SW 1271 (cell line): ENCODE results near the gene SH3PXD2A.

Experiments
- DNase-seq, 2 experiments: peaks; one replicate each; lab custom pipeline; 2025; lab: John Stamatoyannopoulos, UW

SH3PXD2A gene

DNA sequence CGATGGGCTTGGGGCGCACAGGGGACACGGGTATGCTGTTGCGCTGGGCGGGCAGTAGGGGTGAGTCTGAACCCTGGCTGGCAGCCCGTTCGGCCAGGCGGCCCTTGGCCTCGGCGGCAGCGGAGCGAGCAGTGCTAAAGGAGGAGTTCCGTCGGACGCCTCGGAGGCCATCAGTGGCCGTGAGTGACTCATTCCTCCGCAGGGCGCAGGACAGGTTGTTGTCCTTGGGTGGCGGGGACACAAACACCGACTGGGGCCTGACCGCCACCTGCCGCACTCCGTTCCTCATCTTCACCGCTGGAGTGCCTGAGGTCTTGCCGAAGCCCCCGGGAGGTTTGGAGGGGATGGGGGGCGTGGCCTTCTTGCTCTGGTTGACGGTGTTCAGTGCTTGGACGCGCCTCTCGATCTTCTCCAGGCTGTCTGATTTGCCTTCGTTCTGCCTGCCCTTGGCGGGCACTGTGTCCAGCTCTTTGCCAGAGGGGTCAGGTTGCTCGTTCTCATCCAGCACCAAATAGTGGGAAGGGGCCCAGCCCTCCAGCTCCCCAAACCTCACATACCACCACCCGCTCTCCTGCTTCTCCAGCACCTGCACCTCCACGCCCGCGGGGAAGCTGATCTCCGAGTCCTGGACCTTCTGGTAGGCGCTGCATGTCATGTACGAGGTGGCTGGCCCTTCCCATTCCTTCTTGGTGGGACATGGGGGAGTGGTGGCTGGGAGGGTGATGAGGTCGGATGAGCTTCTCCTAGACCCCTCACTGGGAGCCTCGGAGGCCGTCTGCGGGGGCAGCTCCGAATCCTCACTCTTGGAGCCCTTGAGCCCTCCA is 253.1 kb downstream of the SH3PXD2A start:
- no peak for DNase-seq

- DNase-seq = no peak
Measured at GRCh38 chr10:103600956-103601569, 254.3 kb downstream of the SH3PXD2A start.

DNA sequence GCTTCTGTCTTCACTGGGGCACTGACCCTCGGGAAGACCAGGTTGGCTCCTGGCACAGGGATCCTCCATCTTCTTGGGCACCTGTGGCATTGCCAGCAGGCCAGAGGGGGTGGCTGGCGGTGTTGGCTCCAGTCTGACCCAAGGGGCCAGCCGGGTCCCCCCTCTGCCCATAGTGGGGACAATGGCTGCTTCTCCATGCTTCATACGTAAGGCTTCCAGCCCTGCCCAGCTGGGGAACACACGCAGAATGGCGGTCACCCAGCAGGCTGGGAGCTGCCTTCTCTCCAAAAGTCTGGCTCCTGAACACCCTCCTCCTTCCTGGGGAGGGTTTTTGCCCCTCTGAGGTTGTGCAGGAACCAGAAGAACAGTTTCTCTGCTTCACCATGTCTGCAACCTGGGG is 255.1 kb downstream of the SH3PXD2A start:
- no peak for DNase-seq

GRCh38 chr10:103599907-103600306 is 255.5 kb downstream of the SH3PXD2A start:
- DNase-seq = no peak

GRCh38 chr10:103599211-103599610 is 256.2 kb downstream of the SH3PXD2A start:
- DNase-seq = no peak

- peak; percentile 23 to 44 for DNase-seq
Measured at GRCh38 chr10:103598654-103599115, 256.7 kb downstream of the SH3PXD2A start.

DNA sequence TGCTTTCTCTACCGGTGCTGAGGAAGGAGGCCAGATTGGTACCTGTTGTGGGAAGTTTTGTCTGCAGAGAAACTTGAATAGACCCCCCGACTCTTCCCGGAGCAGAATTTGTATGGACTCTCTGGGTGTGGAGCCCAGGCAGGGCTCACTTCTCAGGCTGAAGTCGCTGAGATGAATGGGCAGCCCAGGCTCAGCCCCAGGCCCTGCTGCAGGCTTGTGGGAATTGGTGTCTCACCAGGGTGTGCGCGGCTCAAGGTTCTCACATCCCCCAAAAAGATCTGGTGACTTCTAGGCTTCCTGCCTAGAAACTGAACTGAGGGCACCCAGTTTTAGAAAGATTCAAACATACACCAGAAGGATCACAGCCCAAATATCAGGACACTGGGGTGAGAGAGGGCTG is 258.4 kb downstream of the SH3PXD2A start:
- no peak for DNase-seq

DNA sequence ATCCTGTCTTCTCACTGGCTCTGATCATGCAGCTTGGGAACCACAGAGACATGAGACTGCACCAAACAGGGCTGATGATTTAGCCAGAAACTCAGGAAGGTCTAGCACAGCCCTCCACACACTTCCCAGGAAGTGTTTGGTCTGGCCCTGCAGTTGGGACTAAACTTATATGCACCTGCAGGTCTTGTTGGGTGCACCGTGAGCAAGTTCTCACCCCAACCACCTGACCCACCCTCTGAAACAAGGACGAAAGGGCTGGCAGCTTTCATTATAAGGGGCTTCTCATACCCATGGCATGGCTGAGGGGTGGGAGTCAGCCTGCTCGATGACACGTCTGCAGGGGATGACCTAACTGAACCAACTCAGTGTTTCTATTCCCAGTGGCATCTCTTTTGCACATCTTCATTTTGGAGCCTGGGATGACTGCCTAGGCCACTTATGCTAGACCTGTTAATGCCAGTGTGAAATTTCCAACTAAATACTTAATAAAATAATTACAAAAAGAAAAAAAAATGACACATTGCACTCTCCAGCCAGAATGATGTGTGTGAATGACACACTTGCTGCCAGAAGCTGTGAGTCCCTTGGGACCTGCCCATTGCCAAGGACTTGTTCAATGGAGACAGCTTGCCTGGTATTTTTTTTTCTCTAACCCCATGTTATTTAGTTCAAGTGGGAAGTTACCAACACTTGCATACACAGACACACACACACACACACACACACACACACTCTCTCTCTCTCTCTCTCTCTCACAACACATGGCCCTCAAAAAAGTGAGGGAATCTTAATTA is 259.2 kb downstream of the SH3PXD2A start:
- no peak for DNase-seq

DNA sequence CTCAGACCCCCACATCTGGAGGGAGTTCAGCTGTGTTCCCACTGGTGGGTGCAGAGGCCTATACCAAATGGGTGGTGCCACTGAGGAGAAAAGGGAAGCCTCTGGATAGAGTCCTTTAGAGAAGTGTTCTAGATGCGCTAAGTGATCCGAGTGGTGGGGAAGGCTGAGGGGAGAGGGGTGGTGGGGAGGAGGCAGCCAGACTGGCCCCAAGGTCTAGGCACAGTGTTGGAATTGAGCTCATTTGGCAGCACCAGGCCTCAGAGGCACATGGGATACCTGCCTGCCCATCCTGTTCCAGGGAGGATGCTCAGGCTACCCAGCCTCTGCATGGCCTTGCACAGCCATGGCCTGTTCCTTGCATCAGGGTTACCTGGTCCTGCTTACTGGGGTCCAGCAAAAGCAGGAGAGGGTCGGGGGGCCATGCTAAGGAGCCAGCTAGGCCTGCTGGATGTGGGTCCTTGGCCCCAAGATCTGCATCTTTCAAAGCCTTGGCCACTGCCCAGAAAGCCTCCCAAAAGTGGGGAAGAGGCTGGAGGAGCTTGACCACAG is 262.3 kb downstream of the SH3PXD2A start:
- no peak for DNase-seq

DNA sequence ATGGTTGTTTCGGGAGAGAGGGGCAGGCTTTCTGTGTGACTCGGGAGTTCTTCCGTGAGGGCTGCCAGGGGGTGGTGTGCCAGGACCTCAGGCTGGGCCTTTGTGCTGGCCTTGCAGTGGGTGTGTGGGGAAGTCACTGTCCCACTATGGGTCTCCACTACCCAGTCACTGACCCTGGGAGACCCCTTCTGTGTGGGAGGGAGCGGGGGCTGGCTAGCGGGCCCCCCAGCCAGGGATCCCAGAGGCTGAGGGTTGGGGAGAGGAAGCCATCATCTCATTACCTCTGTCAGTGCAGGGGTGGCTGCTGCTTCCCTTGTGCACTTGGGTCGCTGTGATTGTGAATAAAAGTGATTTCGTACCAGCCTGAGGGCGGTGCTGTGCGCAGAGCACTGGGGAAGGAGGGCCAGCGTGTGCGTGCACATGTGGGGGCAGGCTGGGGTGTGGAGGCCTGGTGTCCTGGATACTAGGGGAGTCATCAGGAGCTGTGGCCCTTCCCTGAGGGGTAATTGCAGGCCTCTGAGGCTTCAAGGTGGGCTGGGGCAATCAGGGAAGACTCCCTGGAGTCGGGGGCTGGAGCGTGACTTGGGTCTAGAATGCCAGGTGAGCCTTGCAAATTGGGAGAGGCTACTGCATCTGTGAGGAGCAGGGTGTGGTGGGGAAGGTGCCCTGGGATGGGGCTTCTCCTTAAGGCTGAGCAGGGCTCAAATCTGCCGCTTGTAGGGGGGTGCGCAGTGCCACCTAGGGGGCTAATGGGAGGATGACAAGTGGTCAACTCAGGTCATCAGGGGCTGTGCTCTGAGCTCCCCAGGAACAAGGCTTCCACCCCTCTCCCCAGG is 263.0 kb downstream of the SH3PXD2A start:
- DNase-seq = peak in 1 of 2 experiments; percentile 23

DNA sequence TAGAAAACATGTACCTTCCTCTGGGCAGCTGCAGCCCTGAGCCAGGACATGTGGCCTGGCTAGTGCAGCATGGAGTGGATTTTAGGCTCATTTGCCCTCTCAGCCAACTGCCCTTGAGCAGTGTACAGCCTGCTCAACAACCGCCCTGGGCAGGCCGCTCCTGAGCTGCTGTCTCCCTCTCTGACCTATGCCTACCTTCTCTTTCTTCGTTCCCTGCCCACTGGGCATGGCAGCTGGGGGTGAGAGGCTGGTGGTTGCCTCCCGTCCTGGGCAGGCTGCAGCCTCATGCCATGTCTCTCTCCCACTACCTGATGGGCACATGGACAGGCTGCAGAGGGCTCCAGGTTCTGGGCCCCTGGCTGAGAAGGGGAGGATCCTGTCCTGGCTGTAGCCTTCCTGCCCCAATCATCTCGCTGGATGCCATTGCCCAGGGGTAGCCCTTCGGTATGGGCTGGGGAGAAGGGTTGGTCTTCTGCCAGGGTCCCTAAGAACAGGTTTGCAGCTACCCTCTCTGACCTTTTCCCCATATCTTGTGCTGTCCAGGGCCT is 264.6 kb downstream of the SH3PXD2A start:
- no peak for DNase-seq

DNA sequence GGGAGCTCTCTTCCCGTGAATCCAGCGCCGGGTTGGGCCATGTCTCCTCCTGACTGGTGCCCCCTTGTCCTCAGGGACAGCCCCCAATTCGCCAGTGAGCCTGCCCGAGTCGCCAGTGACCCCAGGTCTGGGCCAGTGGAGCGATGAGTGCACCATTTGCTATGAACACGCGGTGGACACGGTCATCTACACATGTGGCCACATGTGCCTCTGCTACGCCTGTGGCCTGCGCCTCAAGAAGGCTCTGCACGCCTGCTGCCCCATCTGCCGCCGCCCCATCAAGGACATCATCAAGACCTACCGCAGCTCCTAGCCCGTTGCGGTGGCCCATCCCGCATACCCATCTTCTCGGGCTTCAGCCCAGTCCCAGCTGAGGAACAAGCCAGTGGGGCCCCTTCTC is 265.3 kb downstream of the SH3PXD2A start:
- no peak for DNase-seq

DNA sequence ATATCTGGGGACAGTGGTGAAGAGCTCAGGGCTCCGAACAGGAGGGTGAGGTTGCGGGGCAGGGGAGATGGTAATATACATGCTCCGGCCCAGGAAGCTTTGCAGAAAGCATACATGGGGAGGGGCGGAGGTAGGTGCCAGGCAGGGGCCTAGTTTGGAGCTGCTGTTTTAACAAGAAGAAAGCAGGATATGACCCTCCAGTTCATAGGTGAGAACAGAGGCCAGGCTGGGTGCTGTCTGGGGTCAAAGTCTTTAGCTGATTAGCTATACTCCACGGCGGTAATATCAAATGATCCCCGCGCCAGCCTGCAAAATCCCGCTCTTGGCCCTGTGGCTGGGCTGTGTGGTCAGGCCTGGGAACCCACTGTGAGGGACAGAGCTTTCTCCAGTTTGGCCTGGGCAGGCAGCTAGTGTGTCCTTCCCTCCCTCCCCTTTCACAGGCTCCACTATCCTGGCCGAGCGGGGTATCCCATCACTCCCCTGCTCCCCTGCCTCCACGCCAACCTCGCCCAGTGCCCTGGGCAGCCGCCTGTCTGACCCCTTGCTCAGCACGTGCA is 266.2 kb downstream of the SH3PXD2A start:
- no peak for DNase-seq

- DNase-seq = no peak
Measured at GRCh38 chr10:103587073-103587472, 268.3 kb downstream of the SH3PXD2A start.

DNA sequence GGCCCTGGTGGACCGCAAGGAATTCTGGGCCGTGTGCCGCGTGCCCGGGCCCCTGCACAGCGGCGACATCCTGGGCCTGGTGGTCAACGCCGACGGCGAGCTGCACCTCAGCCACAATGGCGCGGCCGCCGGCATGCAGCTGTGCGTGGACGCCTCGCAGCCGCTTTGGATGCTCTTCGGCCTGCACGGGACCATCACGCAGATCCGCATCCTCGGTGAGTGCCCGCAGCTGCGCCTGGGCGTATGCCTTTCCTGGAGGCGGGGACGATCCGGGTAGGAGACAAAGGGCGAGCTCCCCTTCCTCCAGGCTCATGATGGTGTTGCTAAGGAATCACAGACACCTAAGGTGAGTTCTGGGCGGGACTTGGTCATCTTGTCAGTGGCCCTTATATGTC is 270.4 kb downstream of the SH3PXD2A start:
- DNase-seq = no peak

DNA sequence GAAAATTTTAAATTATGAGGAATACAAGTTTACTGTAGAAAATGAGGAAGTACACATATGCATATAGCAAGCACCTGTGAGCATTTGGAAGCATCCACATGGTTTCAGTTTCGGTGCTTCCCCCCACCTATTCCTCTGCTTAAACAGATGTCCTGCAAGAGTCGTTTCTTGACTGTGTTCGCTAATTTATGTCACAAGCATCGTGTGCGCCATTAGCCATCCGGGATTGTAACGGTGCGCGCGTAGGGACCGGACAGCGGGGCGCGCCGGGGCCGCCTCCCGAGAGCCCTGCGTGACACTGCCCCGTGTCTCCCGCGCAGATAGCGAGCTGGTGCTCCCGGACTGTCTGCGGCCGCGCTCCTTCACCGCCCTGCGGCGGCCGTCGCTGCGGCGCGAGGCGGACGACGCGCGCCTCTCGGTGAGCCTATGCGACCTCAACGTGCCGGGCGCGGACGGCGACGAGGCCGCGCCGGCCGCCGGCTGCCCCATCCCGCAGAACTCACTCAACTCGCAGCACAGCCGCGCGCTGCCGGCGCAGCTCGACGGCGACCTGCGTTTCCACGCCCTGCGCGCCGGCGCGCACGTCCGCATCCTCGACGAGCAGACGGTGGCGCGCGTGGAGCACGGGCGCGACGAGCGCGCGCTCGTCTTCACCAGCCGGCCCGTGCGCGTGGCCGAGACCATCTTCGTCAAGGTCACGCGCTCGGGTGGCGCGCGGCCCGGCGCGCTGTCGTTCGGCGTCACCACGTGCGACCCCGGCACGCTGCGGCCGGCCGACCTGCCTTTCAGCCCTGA is 271.0 kb downstream of the SH3PXD2A start:
- DNase-seq = no peak

GRCh38 chr10:103583871-103584215 is 271.5 kb downstream of the SH3PXD2A start:
- no peak for DNase-seq

DNA sequence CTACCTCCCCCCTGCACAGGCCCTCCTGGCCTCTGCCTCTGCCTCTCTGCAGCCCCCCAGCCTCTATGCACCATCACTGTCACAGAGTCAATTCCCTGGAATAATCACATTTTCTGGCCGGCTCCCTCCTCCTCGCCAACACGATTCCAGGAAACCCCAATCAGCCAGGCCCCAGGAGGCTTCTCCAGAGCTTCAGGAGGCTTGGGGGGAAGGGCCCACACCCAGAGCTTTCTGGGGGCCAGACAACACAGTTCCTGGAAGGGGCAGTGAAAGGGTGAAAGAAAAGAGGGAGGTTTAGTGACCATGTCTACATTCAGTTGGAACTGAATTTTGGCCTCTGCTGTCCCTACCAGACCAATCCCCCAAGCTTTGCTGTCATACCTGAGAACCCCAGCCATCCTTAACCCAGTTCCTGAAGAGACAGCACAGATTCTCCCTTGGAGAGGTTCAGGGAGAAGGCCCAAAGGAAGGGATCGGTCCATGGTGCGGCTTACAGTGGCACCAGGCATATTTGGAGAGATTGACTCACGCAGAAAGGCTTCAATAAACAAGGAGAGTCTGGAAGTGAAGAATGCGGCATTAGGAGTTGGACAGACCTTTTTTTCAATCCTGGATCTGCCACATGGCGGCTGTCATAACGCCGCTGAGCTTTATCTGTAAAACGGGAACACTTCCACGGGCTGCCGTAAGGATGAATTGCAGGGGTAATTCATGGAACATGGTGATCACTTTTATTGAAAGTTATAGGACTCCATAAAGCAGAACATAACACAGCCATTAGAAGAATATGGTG is 272.8 kb downstream of the SH3PXD2A start:
- DNase-seq = no peak

GRCh38 chr10:103581499-103581898 is 273.9 kb downstream of the SH3PXD2A start:
- no peak for DNase-seq
